ENCODE measurements around the gene AIFM2. TPM values are rescaled to one million over a fixed set of nuclear protein-coding genes. Genes with fewer than 3 reads are reported as not detected.
A peak's percentile ranks its signal among the peaks of the same experiment; 100 is the strongest.

Gene AIFM2
- total and polyA plus RNA-seq, 2 of the 13 experiments (the other 11 are each of a cell fraction or from before 2014, with no cell fraction given), result 20.3 to 29.5 TPM

- TF ChIP-seq CREM (IDR thresholded peaks at IDR 0.05), result 0 out of 2 replicates have a peak, but pooled peaks have one; percentile 20
- TF ChIP-seq CREM (CRISPR knock-in tag; IDR thresholded peaks at IDR 0.05), result no peak
- no peak for TF ChIP-seq MED8 (CRISPR knock-in tag; IDR thresholded peaks at IDR 0.05; ENCODE audit: insufficient replicate concordance)
- TF ChIP-seq EP300 (IDR thresholded peaks at IDR 0.05; ENCODE audit: low read depth in 2 of 2, low read length in 2 of 2), result peak in 1 of 2 experiments; percentile 81; a peak in 2 of 4 replicates
- TF ChIP-seq EP300 (CRISPR knock-in tag; IDR thresholded peaks at IDR 0.05; ENCODE audit: borderline replicate concordance), result peak; percentile 46; the same call in 1 of the 2 replicates
- no peak for TF ChIP-seq MTA1 (CRISPR knock-in tag; IDR thresholded peaks at IDR 0.05; ENCODE audit: borderline replicate concordance)
- peak; percentile 78 for TF ChIP-seq ZNF264 (CRISPR knock-in tag; IDR thresholded peaks at IDR 0.05)
- TF ChIP-seq RELA (CRISPR knock-in tag; IDR thresholded peaks at IDR 0.05), result no peak
- TF ChIP-seq DDIT3 (CRISPR knock-in tag; IDR thresholded peaks at IDR 0.05), result no peak
- TF ChIP-seq ZSCAN30 (CRISPR knock-in tag; IDR thresholded peaks at IDR 0.05), result no peak
- TF ChIP-seq ZFP90 (CRISPR knock-in tag; IDR thresholded peaks at IDR 0.05; ENCODE audit: borderline replicate concordance), result peak; percentile 64
- TF ChIP-seq ZNF101 (CRISPR knock-in tag; IDR thresholded peaks at IDR 0.05; ENCODE audit: borderline replicate concordance, low read depth), result no peak
- TF ChIP-seq HES4 (CRISPR knock-in tag; IDR thresholded peaks at IDR 0.05; ENCODE audit: borderline replicate concordance), result no peak
- TF ChIP-seq FOXJ3 (CRISPR knock-in tag; IDR thresholded peaks at IDR 0.05; ENCODE audit: borderline replicate concordance), result 0 out of 2 replicates have a peak, but pooled peaks have one; percentile 50
- no peak for TF ChIP-seq SMAD1 (CRISPR knock-in tag; IDR thresholded peaks at IDR 0.05; ENCODE audit: borderline replicate concordance, low read depth)
- TF ChIP-seq ZFP36L1 (CRISPR knock-in tag; IDR thresholded peaks at IDR 0.05), result no peak
- peak; percentile 67; the same call in 1 of the 2 replicates for TF ChIP-seq ISL2 (CRISPR knock-in tag; IDR thresholded peaks at IDR 0.05)
- TF ChIP-seq THAP7 (CRISPR knock-in tag; IDR thresholded peaks at IDR 0.05), result no peak
- TF ChIP-seq ZNF790 (CRISPR knock-in tag; IDR thresholded peaks at IDR 0.05; ENCODE audit: borderline replicate concordance), result no peak
- peak; percentile 22; the same call in 1 of the 2 replicates for TF ChIP-seq ZNF333 (CRISPR knock-in tag; IDR thresholded peaks at IDR 0.05; ENCODE audit: borderline replicate concordance)
- 0 out of 4 replicates have a peak, but pooled peaks of 1 of the 2 experiments have one; percentile 14 for TF ChIP-seq NR2F1 (CRISPR knock-in tag; IDR thresholded peaks at IDR 0.05)
- TF ChIP-seq KDM3A (CRISPR knock-in tag; IDR thresholded peaks at IDR 0.05; ENCODE audit: low read depth), result no peak
- TF ChIP-seq CCAR2 (optimal IDR thresholded peaks at IDR 0.05; ENCODE audit: low read depth, low read length), result no peak
- no peak for TF ChIP-seq ZNF282 (IDR thresholded peaks at IDR 0.05; ENCODE audit: partially characterized antibody)
- TF ChIP-seq MAFG (CRISPR knock-in tag; IDR thresholded peaks at IDR 0.05), result no peak
- TF ChIP-seq ZMYM2 (CRISPR knock-in tag; IDR thresholded peaks at IDR 0.05), result peak; percentile 81
- no peak for TF ChIP-seq NFYC (CRISPR knock-in tag; IDR thresholded peaks at IDR 0.05)
- TF ChIP-seq ZSCAN21 (CRISPR knock-in tag; IDR thresholded peaks at IDR 0.05; ENCODE audit: borderline replicate concordance), result no peak
- no peak for TF ChIP-seq ISX (CRISPR knock-in tag; conservative IDR thresholded peaks at IDR 0.05)
- TF ChIP-seq CENPT (CRISPR knock-in tag; IDR thresholded peaks at IDR 0.05; ENCODE audit: low read depth), result no peak
- no peak for TF ChIP-seq HNRNPLL (IDR thresholded peaks at IDR 0.05; ENCODE audit: low read depth, low read length, poor library complexity, severe bottlenecking)
Observed at GRCh38 chr10:70109064-70109729, 23.4 kb downstream of the AIFM2 start (continued).

All from HepG2 (cell line).